Liver (tissue), 9 donors: ENCODE results near the gene PPIL3. TPM values are rescaled to one million over a fixed set of nuclear protein-coding genes. Genes with fewer than 3 reads are reported as not detected.
"Not testable (repeated sequence)": the region's sequence is repeated elsewhere in the genome, so short reads cannot be mapped to it uniquely, and the experiment has no call there.

ENCODE experiments used
- DNase-seq: peaks from one replicate; pipeline ENCODE4 v3.0.0-alpha.2; 2017; ENCODE audit warnings: low spot score
- H3K27ac ChIP-seq, 2 donors: one replicate each; pipeline ENCODE4 v1.7.0; 2013; ENCODE audit warnings: inconsistent platforms in 2 of 2, low read length in 2 of 2, control low read depth in 1 of 2, low read depth in 1 of 2, mild to moderate bottlenecking in 1 of 2
- H3K27me3 ChIP-seq, 4 donors: one replicate each; pipeline versions ENCODE4 v1.6.1 to v1.7.0; 2013; ENCODE audit warnings: low read length in 3 of 4, inconsistent platforms in 1 of 4, mild to moderate bottlenecking in 1 of 4, moderate library complexity in 1 of 4; ENCODE audit not compliant: control insufficient read depth in 4 of 4, insufficient read depth in 4 of 4
- H3K36me3 ChIP-seq, 4 donors: one replicate each; pipeline versions ENCODE4 v1.6.1 to v1.7.0; 2013; ENCODE audit warnings: low read length in 3 of 4, mild to moderate bottlenecking in 3 of 4, low read depth in 1 of 4, moderate library complexity in 1 of 4; ENCODE audit not compliant: control insufficient read depth in 4 of 4, insufficient read depth in 3 of 4
- H3K4me1 ChIP-seq, 4 donors: one replicate each; pipeline versions ENCODE4 v1.6.1 to v1.7.0; 2013; ENCODE audit warnings: low read length in 3 of 4, mild to moderate bottlenecking in 3 of 4, moderate library complexity in 1 of 4; ENCODE audit not compliant: control insufficient read depth in 4 of 4, insufficient read depth in 4 of 4
- H3K4me3 ChIP-seq, 3 donors: one replicate each; pipeline versions ENCODE4 v1.6.1 to v1.7.0; 2013; ENCODE audit warnings: low read length in 3 of 3, control low read depth in 1 of 3, low read depth in 1 of 3, mild to moderate bottlenecking in 1 of 3
- H3K9ac ChIP-seq, 2 donors: one replicate each; pipeline ENCODE4 v1.7.0; 2013; ENCODE audit warnings: low read length in 2 of 2, mild to moderate bottlenecking in 2 of 2, moderate library complexity in 2 of 2, control low read depth in 1 of 2, low read depth in 1 of 2
- H3K9me3 ChIP-seq, 4 donors: one replicate each; pipeline versions ENCODE4 v1.6.1 to v1.7.0; 2013; ENCODE audit warnings: low read length in 3 of 4; ENCODE audit not compliant: control insufficient read depth in 4 of 4
- FOXA2 ChIP-seq: IDR thresholded peaks from 2 replicates; pipeline ENCODE4 v1.6.1; 2016; ENCODE audit warnings: antibody characterized with exemption
- GABPA ChIP-seq, 2 donors: IDR thresholded peaks in 1 of 2; conservative IDR thresholded peaks in 1 of 2; 2 replicates each; pipeline ENCODE4 v1.6.1; 2016; ENCODE audit warnings: antibody characterized with exemption in 2 of 2, mild to moderate bottlenecking in 1 of 2, moderate library complexity in 1 of 2
- JUND ChIP-seq, 2 donors: IDR thresholded peaks; 2 replicates each; pipeline ENCODE4 v1.6.1; 2016; ENCODE audit warnings: antibody characterized with exemption in 2 of 2
- NR2F2 ChIP-seq: IDR thresholded peaks from 2 replicates; pipeline ENCODE4 v1.6.1; 2016; ENCODE audit warnings: antibody characterized with exemption
- RAD21 ChIP-seq, 2 donors: IDR thresholded peaks; 2 replicates each; pipeline ENCODE4 v1.6.1; 2016; ENCODE audit warnings: antibody characterized with exemption in 2 of 2, mild to moderate bottlenecking in 2 of 2
- RXRA ChIP-seq, 2 donors: IDR thresholded peaks; 2 replicates each; pipeline ENCODE4 v1.6.1; 2017 to 2018; ENCODE audit warnings: antibody characterized with exemption in 2 of 2, mild to moderate bottlenecking in 1 of 2
- SP1 ChIP-seq: IDR thresholded peaks from 2 replicates; pipeline ENCODE4 v1.6.1; 2018; ENCODE audit warnings: antibody characterized with exemption, mild to moderate bottlenecking
- YY1 ChIP-seq: IDR thresholded peaks from 2 replicates; pipeline ENCODE4 v1.6.1; 2016; ENCODE audit warnings: antibody characterized with exemption, mild to moderate bottlenecking
- WGBS: extraction: QIAGEN DNeasy Blood & Tissue Kit; methylation state at CpG from one replicate; pipeline ENCODE4 v1.1.7; 2013; 5-methylcytosine and 5-hydroxymethylcytosine counted together
- polyA plus RNA-seq, 2 donors: library from polyadenylated mRNA; stranded (reverse) in 1 of 2; unstranded in 1 of 2; fragments of 200-250 nt in 1 of 2; fragments of >200 nt in 1 of 2; fragmentation: Nextera tagmentation in 1 of 2; extraction: Ambion mirVana in 1 of 2; gene quantifications; one replicate each; pipeline versions ENCODE4 v1.2.1 to v1.2.3, GENCODE V29; 2013 to 2015
- total RNA-seq, 2 donors: library from RNA; depleted of rRNA; stranded (reverse); fragments of >200 nt; gene quantifications; one replicate each; pipeline ENCODE4 v1.2.3, GENCODE V29; 2014
- TF ChIP-seq, protein P1 (sequence below): fragments of 150-350 bp; IDR thresholded peaks from 2 replicates; pipeline ENCODE4 v1.5.1; 2017; ENCODE audit warnings: improper control_type of control experiment, low read depth, low read length; ENCODE audit not compliant: missing input control
- TF ChIP-seq, protein P2 (sequence below): IDR thresholded peaks from 2 replicates; pipeline ENCODE4 v1.6.1; 2016; ENCODE audit warnings: antibody characterized with exemption
- TF ChIP-seq, protein P3 (sequence below): IDR thresholded peaks from 2 replicates; pipeline ENCODE4 v1.6.1; 2016; ENCODE audit warnings: antibody characterized with exemption
- TF ChIP-seq, protein P4 (sequence below): IDR thresholded peaks from 2 replicates; pipeline ENCODE4 v1.6.1; 2016; ENCODE audit warnings: antibody characterized with exemption, mild to moderate bottlenecking
- donor health status: healthy.
- donor health status: healthy.
- donor health status: healthy.
- donor health status: healthy.
- donor health status: healthy.

PPIL3 gene
- total and polyA plus RNA-seq, 4 donors, result 8.6 to 35.4 (median 19.9) TPM

DNA sequence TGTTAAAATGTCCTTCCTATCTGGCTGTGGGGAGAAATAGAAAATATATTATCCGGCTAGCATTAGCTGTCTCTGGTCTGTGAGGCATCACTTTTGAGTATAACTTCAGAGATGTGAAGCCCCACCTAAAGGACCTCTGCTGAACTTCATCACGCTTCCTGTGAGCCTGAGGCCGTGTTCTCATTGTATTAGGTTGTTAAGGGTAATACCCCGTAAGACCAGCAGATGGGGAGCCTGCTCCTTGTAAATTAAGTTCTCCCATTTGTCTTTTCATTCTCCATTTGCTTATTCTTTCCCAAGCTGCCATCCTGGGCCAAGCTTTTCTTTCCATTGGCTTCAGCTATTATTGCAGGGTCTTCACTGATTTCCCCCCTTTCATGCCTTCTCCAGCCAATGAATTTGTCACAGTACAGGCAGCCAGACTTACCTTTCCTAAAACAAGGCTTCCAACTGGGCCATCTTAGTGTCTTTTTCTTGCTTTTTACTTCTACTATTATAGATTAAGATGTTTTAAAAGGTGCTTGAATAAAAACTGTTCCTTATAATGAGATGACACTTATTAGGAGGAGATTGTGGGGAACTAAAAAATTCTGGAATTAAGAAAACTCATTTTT, 12.7 kb upstream of the PPIL3 start:
- Histone ChIP-seq H3K4me1 (no peaks in the 10 kb centered on the region), H3K9ac (no peak overlapping the region), H3K27ac (no peak overlapping the region), H3K36me3 (peaks cover 4 to 29% (median 20%) of the 10 kb centered on the region in 4 donors), H3K4me3 (no peak overlapping the region), H3K9me3 (no peaks in the 10 kb centered on the region), H3K27me3 (no peaks in the 10 kb centered on the region)
- TF ChIP-seq, protein P1, sequence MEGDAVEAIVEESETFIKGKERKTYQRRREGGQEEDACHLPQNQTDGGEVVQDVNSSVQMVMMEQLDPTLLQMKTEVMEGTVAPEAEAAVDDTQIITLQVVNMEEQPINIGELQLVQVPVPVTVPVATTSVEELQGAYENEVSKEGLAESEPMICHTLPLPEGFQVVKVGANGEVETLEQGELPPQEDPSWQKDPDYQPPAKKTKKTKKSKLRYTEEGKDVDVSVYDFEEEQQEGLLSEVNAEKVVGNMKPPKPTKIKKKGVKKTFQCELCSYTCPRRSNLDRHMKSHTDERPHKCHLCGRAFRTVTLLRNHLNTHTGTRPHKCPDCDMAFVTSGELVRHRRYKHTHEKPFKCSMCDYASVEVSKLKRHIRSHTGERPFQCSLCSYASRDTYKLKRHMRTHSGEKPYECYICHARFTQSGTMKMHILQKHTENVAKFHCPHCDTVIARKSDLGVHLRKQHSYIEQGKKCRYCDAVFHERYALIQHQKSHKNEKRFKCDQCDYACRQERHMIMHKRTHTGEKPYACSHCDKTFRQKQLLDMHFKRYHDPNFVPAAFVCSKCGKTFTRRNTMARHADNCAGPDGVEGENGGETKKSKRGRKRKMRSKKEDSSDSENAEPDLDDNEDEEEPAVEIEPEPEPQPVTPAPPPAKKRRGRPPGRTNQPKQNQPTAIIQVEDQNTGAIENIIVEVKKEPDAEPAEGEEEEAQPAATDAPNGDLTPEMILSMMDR, result peak; percentile 86
- TF ChIP-seq, protein P2, sequence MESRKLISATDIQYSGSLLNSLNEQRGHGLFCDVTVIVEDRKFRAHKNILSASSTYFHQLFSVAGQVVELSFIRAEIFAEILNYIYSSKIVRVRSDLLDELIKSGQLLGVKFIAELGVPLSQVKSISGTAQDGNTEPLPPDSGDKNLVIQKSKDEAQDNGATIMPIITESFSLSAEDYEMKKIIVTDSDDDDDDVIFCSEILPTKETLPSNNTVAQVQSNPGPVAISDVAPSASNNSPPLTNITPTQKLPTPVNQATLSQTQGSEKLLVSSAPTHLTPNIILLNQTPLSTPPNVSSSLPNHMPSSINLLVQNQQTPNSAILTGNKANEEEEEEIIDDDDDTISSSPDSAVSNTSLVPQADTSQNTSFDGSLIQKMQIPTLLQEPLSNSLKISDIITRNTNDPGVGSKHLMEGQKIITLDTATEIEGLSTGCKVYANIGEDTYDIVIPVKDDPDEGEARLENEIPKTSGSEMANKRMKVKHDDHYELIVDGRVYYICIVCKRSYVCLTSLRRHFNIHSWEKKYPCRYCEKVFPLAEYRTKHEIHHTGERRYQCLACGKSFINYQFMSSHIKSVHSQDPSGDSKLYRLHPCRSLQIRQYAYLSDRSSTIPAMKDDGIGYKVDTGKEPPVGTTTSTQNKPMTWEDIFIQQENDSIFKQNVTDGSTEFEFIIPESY, result no peak
- TF ChIP-seq RXRA (IDR thresholded peaks at IDR 0.05), result peak in 1 of 2 donors; percentile 42
- TF ChIP-seq RAD21 (IDR thresholded peaks at IDR 0.05), result peak; percentile 91 to 95
- TF ChIP-seq YY1, result peak; percentile 26
- 15% methylated on average over 4 of the region's 4 CpGs for WGBS
- peak; percentile 53 for DNase-seq

DNA sequence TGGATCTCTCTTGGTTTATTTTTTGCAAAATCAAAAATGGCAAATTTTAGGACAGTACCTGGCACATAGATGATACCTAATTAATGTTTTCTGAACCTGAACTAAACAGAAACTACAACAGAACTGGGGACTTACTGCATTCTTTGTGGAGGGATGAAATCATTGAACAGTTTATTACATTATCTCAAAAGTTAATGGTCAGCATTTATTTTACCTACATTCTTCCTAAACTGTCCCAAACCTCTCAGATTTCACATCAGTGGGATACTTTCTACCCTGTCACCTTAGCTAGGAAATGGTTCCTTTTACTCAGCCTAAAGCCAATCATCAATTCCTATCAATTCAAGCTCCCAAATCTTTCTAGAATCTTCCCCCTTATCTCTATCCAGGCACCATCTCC, 10.6 kb upstream of the PPIL3 start:
- no peak for DNase-seq
- H3K9ac ChIP-seq, result no peak overlapping the region
- no peak overlapping the region for H3K27ac ChIP-seq
- H3K4me3 ChIP-seq, result no peak overlapping the region
- H3K27me3 ChIP-seq, result no peaks in the 10 kb centered on the region
- no peaks in the 10 kb centered on the region for H3K4me1 ChIP-seq
- H3K9me3 ChIP-seq, result no peaks in the 10 kb centered on the region
- TF ChIP-seq RAD21 (IDR thresholded peaks at IDR 0.05) (no peak), JUND (IDR thresholded peaks at IDR 0.05) (no peak), RXRA (IDR thresholded peaks at IDR 0.05) (no peak), NR2F2 (no peak), GABPA (IDR thresholded peaks at IDR 0.05 in 1 of 2, conservative IDR thresholded peaks at IDR 0.05 in 1 of 2) (no peak), SP1 (no peak), FOXA2 (no peak)
- TF ChIP-seq, protein P1, result no peak
- TF ChIP-seq, protein P2, result no peak
- TF ChIP-seq, protein P3, sequence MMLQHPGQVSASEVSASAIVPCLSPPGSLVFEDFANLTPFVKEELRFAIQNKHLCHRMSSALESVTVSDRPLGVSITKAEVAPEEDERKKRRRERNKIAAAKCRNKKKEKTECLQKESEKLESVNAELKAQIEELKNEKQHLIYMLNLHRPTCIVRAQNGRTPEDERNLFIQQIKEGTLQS, result no peak
- TF ChIP-seq, protein P4, sequence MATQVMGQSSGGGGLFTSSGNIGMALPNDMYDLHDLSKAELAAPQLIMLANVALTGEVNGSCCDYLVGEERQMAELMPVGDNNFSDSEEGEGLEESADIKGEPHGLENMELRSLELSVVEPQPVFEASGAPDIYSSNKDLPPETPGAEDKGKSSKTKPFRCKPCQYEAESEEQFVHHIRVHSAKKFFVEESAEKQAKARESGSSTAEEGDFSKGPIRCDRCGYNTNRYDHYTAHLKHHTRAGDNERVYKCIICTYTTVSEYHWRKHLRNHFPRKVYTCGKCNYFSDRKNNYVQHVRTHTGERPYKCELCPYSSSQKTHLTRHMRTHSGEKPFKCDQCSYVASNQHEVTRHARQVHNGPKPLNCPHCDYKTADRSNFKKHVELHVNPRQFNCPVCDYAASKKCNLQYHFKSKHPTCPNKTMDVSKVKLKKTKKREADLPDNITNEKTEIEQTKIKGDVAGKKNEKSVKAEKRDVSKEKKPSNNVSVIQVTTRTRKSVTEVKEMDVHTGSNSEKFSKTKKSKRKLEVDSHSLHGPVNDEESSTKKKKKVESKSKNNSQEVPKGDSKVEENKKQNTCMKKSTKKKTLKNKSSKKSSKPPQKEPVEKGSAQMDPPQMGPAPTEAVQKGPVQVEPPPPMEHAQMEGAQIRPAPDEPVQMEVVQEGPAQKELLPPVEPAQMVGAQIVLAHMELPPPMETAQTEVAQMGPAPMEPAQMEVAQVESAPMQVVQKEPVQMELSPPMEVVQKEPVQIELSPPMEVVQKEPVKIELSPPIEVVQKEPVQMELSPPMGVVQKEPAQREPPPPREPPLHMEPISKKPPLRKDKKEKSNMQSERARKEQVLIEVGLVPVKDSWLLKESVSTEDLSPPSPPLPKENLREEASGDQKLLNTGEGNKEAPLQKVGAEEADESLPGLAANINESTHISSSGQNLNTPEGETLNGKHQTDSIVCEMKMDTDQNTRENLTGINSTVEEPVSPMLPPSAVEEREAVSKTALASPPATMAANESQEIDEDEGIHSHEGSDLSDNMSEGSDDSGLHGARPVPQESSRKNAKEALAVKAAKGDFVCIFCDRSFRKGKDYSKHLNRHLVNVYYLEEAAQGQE, result no peak
- peaks cover 7 to 39% (median 27%) of the 10 kb centered on the region in 4 donors for H3K36me3 ChIP-seq

DNA sequence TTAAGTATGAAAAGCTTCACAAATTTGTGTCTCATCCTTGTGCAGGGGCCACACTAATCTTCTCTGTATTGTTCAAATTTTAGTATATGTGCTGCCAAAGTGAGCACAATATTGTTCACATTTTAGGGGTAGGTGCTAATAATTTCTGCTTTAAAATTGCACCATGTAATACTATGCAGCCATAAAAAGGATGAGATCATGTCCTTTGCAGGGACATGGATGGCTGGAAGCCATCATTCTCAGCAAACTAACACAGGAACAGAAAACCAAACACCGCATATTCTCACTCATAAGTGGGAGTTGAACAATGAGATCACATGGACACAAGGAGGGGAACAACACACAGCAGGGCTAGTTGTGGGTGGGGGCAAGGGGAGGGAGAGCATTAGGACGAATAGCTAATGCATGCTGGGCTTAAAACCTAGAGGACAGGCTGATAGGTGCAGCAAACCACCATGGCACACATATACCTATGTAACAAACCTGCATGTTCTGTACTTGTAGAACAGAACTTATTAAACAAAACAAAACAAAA, 7.1 kb downstream of the PPIL3 start:
- not testable (repeated sequence) for H3K9ac ChIP-seq, H3K4me1 ChIP-seq, H3K4me3 ChIP-seq, DNase-seq, H3K9me3 ChIP-seq, H3K27me3 ChIP-seq, H3K27ac ChIP-seq
- WGBS, result 97% methylated on average over 2 of the region's 2 CpGs
- H3K36me3 ChIP-seq, result peaks cover 6 to 45% (median 26%) of the 10 kb centered on the region in 4 donors
